Ishikawa (cell line): Measurements from ENCODE around the gene IPO13.

Source experiments
- EP300 ChIP-seq: IDR thresholded peaks from 2 replicates; pipeline ENCODE4 v1.6.1; 2012; ENCODE audit warnings: borderline replicate concordance
- RAD21 ChIP-seq: IDR thresholded peaks from 2 replicates; pipeline ENCODE4 v1.6.1; 2012; ENCODE audit warnings: low read depth
- TAF1 ChIP-seq: IDR thresholded peaks from 2 replicates; pipeline ENCODE4 v1.6.1; 2012; ENCODE audit warnings: low read depth, mild to moderate bottlenecking
- TF ChIP-seq, protein P1 (sequence below): IDR thresholded peaks from 2 replicates; pipeline ENCODE4 v1.6.1; 2012
- TF ChIP-seq, protein P2 (sequence below): IDR thresholded peaks from 2 replicates; pipeline ENCODE4 v1.6.1; 2012; ENCODE audit warnings: low read depth, mild to moderate bottlenecking

- no peak for TF ChIP-seq RAD21
- TF ChIP-seq EP300: no peak
- TF ChIP-seq, protein P1, sequence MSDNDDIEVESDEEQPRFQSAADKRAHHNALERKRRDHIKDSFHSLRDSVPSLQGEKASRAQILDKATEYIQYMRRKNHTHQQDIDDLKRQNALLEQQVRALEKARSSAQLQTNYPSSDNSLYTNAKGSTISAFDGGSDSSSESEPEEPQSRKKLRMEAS: peak; percentile 63; the same call in 1 of the 2 replicates
- TF ChIP-seq, protein P2, sequence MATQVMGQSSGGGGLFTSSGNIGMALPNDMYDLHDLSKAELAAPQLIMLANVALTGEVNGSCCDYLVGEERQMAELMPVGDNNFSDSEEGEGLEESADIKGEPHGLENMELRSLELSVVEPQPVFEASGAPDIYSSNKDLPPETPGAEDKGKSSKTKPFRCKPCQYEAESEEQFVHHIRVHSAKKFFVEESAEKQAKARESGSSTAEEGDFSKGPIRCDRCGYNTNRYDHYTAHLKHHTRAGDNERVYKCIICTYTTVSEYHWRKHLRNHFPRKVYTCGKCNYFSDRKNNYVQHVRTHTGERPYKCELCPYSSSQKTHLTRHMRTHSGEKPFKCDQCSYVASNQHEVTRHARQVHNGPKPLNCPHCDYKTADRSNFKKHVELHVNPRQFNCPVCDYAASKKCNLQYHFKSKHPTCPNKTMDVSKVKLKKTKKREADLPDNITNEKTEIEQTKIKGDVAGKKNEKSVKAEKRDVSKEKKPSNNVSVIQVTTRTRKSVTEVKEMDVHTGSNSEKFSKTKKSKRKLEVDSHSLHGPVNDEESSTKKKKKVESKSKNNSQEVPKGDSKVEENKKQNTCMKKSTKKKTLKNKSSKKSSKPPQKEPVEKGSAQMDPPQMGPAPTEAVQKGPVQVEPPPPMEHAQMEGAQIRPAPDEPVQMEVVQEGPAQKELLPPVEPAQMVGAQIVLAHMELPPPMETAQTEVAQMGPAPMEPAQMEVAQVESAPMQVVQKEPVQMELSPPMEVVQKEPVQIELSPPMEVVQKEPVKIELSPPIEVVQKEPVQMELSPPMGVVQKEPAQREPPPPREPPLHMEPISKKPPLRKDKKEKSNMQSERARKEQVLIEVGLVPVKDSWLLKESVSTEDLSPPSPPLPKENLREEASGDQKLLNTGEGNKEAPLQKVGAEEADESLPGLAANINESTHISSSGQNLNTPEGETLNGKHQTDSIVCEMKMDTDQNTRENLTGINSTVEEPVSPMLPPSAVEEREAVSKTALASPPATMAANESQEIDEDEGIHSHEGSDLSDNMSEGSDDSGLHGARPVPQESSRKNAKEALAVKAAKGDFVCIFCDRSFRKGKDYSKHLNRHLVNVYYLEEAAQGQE: no peak
- TF ChIP-seq TAF1: peak; percentile 63
Observed at GRCh38 chr1:43974443-43975248, 27.9 kb downstream of the IPO13 start, which contains the start of gene ATP6V0B.
